IPS-15b (cell line): Measurements from ENCODE around the gene RTF2.

Experiments used
- H3K27me3 ChIP-seq: one replicate; pipeline ENCODE4 v1.6.1; 2013; ENCODE audit warnings: low read length; ENCODE audit not compliant: control insufficient read depth, insufficient read depth
- H3K36me3 ChIP-seq: one replicate; pipeline ENCODE4 v1.6.1; 2013; ENCODE audit warnings: low read length; ENCODE audit not compliant: control insufficient read depth, insufficient read depth
- H3K4me1 ChIP-seq: one replicate; pipeline ENCODE4 v1.6.1; 2013; ENCODE audit warnings: mild to moderate bottlenecking, low read length; ENCODE audit not compliant: control insufficient read depth, insufficient read depth
- H3K4me3 ChIP-seq: one replicate; pipeline ENCODE4 v1.5.1; 2013; ENCODE audit warnings: low read depth, low read length
- H3K9ac ChIP-seq: one replicate; pipeline ENCODE4 v1.6.1; 2013; ENCODE audit warnings: low read depth, mild to moderate bottlenecking, low read length
- H3K9me3 ChIP-seq: one replicate; pipeline ENCODE4 v1.6.1; 2013; ENCODE audit warnings: mild to moderate bottlenecking, low read length; ENCODE audit not compliant: control insufficient read depth, insufficient read depth

RTF2 gene, protein sequence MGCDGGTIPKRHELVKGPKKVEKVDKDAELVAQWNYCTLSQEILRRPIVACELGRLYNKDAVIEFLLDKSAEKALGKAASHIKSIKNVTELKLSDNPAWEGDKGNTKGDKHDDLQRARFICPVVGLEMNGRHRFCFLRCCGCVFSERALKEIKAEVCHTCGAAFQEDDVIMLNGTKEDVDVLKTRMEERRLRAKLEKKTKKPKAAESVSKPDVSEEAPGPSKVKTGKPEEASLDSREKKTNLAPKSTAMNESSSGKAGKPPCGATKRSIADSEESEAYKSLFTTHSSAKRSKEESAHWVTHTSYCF

GRCh38 chr20:56468316-56469076 is at the start of gene RTF2:
Gene RTF2, plus strand, starts transcription at chr20:56468627. Its CDS starts 71 bp downstream, at chr20:56468698.
- H3K27me3 ChIP-seq: no peaks in the 10 kb centered on the region
- H3K9me3 ChIP-seq: no peaks in the 10 kb centered on the region
- H3K9ac ChIP-seq: peak within 1 kb of the TSS; percentile 61
- H3K36me3 ChIP-seq: no peaks in the 10 kb centered on the region
- no peaks in the 10 kb centered on the region for H3K4me1 ChIP-seq
- peak within 1 kb of the TSS; percentile 92 for H3K4me3 ChIP-seq

DNA sequence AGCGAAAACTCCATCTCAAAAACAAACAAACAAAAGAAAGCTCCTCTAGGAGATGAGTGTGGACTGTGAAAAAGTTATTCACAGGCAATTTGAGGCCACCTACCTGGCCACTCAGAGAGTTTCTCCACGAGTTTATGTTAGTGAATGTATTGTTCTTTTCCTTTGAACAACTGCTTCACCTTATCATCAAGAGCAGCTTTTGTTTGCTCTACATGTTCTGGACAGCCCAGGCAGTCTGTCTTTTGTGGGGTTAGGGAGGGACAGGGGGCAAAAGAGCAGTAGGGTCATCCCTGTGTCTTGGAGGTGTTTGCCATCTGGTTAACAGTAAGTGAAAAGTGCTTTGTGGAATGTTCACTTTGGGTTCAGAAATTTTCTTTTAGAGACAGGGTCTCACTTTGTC is 48.4 kb upstream of the RTF2 start:
- Histone ChIP-seq H3K4me1 (peaks cover 3% of the 10 kb centered on the region), H3K4me3 (no peak overlapping the region)

DNA sequence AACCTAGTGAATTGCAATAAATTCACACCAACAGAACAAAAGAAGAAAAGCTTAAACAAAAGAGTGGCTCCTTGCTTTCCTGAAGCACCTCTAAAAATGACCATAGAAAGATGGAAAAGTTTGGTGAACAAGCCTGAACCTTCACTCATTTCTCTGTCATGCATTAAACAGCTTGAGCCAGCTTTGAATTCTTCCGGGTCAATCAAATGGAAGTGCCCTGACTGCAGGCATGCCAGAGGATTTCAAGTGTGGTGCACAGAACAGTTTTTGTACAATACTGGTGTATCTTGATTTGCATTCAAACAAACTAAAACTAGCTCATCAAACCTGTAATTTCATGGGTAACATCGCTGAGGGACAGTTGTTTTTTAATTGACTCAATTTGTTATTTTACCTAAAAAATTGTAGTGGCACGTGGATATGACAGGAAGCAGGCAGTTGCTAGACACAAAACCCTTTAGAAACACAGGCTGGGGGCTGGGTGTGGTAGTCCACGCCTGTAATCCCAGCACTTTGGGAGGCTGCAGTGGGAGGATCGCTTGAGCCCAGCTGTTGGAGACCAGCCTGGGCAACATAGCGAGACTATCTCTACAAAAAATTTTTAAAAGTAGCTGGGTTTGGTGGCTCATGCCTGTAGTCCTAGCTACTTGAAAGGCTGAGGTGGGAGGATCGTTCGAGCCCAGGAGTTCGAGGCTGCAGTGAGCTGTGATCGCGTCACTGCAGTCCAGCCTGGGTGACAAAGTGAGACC is 47.3 kb upstream of the RTF2 start:
- H3K36me3 ChIP-seq: no peaks in the 10 kb centered on the region
- peaks cover 33% of the 10 kb centered on the region for H3K27me3 ChIP-seq
- peaks cover 3% of the 10 kb centered on the region for H3K4me1 ChIP-seq
- no peaks in the 10 kb centered on the region for H3K9me3 ChIP-seq
- H3K4me3 ChIP-seq: no peak overlapping the region
- no peak overlapping the region for H3K9ac ChIP-seq

More for the DNA sequence above, 48.4 kb upstream of the RTF2 start:
- H3K9ac ChIP-seq: no peak overlapping the region
- H3K9me3 ChIP-seq: no peaks in the 10 kb centered on the region
- peaks cover 33% of the 10 kb centered on the region for H3K27me3 ChIP-seq
- peaks cover 3% of the 10 kb centered on the region for H3K36me3 ChIP-seq

DNA sequence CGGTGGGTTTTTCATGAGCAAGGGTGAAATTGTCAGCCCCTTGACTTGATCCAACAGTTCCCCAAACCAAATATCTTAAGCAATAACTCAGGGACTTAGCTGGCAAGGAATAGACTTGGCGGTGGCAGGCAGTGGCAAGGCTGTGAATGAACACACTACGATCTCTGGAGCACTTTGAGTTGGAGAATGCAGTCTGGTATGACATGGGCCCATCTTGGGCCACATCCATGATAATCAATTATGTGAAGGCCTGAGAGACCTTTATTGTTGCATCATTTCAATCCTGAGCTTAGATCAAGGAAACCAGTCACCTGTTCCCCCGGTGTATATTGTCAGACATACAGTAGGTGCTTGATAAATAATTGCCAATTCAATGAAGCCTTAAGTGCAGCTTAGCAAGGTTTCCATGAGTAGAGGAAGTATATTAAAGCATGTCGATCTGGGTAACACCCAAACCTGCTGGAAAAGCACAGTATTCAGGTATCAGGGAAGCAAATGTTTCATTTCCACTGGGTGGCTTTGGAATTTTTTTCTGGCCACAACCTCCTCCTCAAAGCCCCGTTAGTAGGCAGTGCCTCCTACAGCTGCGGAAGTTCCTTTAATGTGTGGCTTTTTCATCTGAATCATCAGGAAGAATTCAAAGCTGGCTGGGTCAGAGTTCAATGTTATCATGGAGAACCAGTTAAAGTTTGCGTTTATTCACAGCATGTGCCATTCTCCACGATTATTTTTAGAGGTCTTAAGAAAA is 46.2 kb upstream of the RTF2 start:
- peaks cover 30% of the 10 kb centered on the region for H3K27me3 ChIP-seq

GRCh38 chr20:56422824-56423189 is 45.6 kb upstream of the RTF2 start:
- H3K9me3 ChIP-seq: no peaks in the 10 kb centered on the region
- H3K4me1 ChIP-seq: peaks cover 3% of the 10 kb centered on the region
- no peak overlapping the region for H3K4me3 ChIP-seq
- H3K27me3 ChIP-seq: peaks cover 30% of the 10 kb centered on the region
- no peaks in the 10 kb centered on the region for H3K36me3 ChIP-seq
- H3K9ac ChIP-seq: no peak overlapping the region

More for the DNA sequence above, 46.2 kb upstream of the RTF2 start:
- Histone ChIP-seq H3K36me3 (no peaks in the 10 kb centered on the region), H3K9ac (no peak overlapping the region), H3K4me3 (no peak overlapping the region), H3K4me1 (peaks cover 3% of the 10 kb centered on the region), H3K9me3 (no peaks in the 10 kb centered on the region)

DNA sequence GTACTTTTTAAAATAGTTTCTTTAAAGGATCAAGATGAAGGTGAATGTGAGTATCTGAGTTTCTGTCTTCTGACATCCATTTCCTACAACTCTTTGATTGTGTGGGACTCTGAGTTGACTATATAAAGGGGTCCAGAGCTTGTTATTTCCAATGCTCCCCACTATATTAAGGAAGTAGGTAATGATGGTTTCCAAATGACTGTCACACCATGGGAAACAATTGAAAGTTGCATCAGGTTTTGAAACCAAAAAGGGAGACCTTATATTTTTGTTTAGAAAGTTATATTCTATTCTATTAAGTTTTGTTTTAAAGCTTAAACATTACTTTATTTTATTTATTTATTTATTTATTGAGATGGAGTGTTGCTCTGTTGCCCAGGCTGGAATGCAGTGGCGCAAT is 45.2 kb upstream of the RTF2 start:
- Histone ChIP-seq H3K4me1 (peaks cover 3% of the 10 kb centered on the region), H3K4me3 (no peak overlapping the region), H3K27me3 (peaks cover 30% of the 10 kb centered on the region)

DNA sequence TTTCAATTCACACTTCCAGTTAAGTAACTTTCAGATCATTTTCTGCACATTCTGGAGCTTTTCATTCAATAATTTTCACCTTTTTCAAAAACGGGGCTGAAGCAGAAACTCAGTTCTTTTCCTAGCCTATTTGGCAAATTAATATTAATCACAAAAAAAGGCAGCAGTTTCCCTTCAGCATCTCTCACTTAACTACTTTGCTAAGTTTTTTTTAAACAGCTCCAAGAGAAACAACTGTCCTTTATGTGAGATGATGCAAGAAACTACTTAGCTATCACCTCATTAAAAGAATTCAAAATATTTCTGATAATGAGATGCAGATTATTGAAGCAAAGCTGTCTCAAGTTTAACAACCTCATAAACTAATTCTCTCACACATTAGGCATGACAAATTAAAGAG is 44.5 kb upstream of the RTF2 start:
- Histone ChIP-seq H3K9me3 (no peaks in the 10 kb centered on the region), H3K4me3 (no peak overlapping the region), H3K36me3 (no peaks in the 10 kb centered on the region), H3K27me3 (peaks cover 30% of the 10 kb centered on the region), H3K4me1 (peaks cover 3% of the 10 kb centered on the region), H3K9ac (no peak overlapping the region)

More for the DNA sequence above, 45.2 kb upstream of the RTF2 start:
- no peaks in the 10 kb centered on the region for H3K36me3 ChIP-seq
- no peaks in the 10 kb centered on the region for H3K9me3 ChIP-seq
- no peak overlapping the region for H3K9ac ChIP-seq

DNA sequence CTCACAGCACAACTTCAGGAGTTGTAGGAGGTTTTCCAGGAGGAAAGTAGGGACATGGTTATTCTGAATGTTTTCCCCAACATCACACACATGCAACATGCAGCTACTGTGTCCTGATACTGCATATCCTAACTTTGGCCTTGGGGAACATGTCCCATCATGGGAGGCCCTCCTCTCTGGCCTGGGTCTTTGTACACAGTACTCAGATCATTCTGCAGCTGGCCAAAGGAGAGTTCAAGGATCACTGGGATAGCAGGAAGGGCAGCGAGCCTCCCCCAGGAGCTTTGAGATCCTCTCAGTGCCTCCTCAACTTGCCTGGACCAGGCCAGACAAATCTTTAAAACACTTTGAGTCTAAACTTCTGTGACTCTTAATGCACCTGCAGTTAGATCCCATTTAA is 43.5 kb upstream of the RTF2 start:
- Histone ChIP-seq H3K4me3 (no peak overlapping the region), H3K27me3 (peaks cover 30% of the 10 kb centered on the region), H3K4me1 (peaks cover 3% of the 10 kb centered on the region), H3K9me3 (no peaks in the 10 kb centered on the region), H3K9ac (no peak overlapping the region), H3K36me3 (no peaks in the 10 kb centered on the region)

DNA sequence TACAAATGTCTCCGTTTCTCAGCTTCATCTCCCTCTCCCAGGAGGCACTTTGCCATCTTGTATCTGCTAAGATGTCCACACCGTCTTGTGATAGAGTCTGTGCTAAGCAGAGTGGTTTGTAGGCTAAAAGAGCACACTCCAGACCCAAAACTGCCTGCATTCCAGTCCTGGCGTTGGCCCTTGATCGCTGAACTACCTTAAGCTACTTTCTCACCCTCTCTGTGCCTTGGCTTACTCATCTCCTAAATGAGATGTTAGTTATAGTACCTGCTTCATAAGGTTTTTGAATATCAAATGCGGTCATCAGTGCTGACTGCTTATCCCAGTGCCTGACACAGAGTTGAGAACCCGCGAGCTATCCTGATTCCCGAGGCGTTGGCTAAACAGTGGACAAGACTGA is 42.4 kb upstream of the RTF2 start:
- Histone ChIP-seq H3K27me3 (peaks cover 27% of the 10 kb centered on the region), H3K4me1 (peaks cover 3% of the 10 kb centered on the region), H3K9me3 (no peaks in the 10 kb centered on the region)

GRCh38 chr20:56426926-56427325 is 41.5 kb upstream of the RTF2 start:
- no peaks in the 10 kb centered on the region for H3K36me3 ChIP-seq

More for the DNA sequence above, 42.4 kb upstream of the RTF2 start:
- H3K4me3 ChIP-seq: no peak overlapping the region
- H3K36me3 ChIP-seq: no peaks in the 10 kb centered on the region
- no peak overlapping the region for H3K9ac ChIP-seq

DNA sequence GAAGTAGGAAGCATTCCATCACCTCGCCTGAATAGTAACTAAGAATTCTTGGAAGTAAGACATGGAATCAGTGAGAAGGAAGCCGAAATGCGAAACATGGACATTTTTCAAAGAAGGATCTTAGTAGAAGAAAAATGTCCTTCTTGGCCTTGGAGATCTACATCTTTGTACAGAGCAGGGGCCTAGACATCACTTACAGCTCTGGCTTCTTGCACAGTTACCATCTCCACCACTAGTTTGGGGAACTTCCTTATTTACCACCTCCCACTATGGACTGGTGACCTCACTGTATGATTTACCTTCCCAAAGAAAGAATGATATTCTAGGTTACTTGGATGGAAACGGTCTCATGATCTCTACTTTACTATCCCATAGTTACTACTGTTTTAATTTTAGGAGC is 40.6 kb upstream of the RTF2 start:
- H3K9ac ChIP-seq: no peak overlapping the region
- H3K27me3 ChIP-seq: peaks cover 16% of the 10 kb centered on the region
- H3K4me3 ChIP-seq: no peak overlapping the region
- H3K9me3 ChIP-seq: no peaks in the 10 kb centered on the region
- no peaks in the 10 kb centered on the region for H3K4me1 ChIP-seq
- no peaks in the 10 kb centered on the region for H3K36me3 ChIP-seq

More at GRCh38 chr20:56426926-56427325, 41.5 kb upstream of the RTF2 start:
- Histone ChIP-seq H3K9ac (no peak overlapping the region), H3K4me1 (peaks cover 3% of the 10 kb centered on the region), H3K4me3 (no peak overlapping the region), H3K9me3 (no peaks in the 10 kb centered on the region), H3K27me3 (peaks cover 23% of the 10 kb centered on the region)
